PC-9 (cell line): ENCODE data around the gene SRP14. TPM values are rescaled to one million over a fixed set of nuclear protein-coding genes. Genes with fewer than 3 reads are reported as not detected.
"Not testable (repeated sequence)": the region's sequence is repeated elsewhere in the genome, so short reads cannot be mapped to it uniquely, and the experiment has no call there.

Experiments
- BruUV-seq: library from RNA; stranded (reverse); fragments of 400-500 nt; replicated peaks from 2 replicates; lab custom pipeline; 2021; lab: Mats Ljungman, UMichigan
- CTCF ChIA-PET: fragments of 300-600 bp; sonication (Branson Sonifier 250); formaldehyde crosslinking; loops from one replicate; lab custom pipeline; 2022; ENCODE audit warnings: antibody characterized with exemption; lab: Charles Lee
- POLR2A ChIA-PET: fragments of 300-600 bp; sonication (Branson Sonifier 250); formaldehyde crosslinking; loops from one replicate; lab custom pipeline; 2022; ENCODE audit warnings: antibody characterized with exemption; ENCODE audit not compliant: unreplicated experiment; lab: Charles Lee
- DNase-seq, 2 experiments: peaks; one replicate each; pipeline versions ENCODE4 v3.0.0 to v3.0.0-alpha.2; 2015 to 2022; ENCODE audit warnings: mixed read lengths in 1 of 2
- H2AFZ ChIP-seq: fragments of 200-600 bp; sonication (generic); 2 replicates; pipeline ENCODE4 v1.8.1; 2017; ENCODE audit warnings: antibody characterized with exemption
- H3F3A ChIP-seq: fragments of 200-600 bp; sonication (generic); 2 replicates; pipeline ENCODE4 v1.8.1; 2017; ENCODE audit warnings: antibody characterized with exemption, mild to moderate bottlenecking, low read depth; ENCODE audit not compliant: insufficient read depth
- H3K27ac ChIP-seq: fragments of 200-600 bp; sonication (generic); 2 replicates; pipeline ENCODE4 v1.6.1; 2016; ENCODE audit warnings: mixed run types
- H3K27me3 ChIP-seq: fragments of 200-600 bp; sonication (generic); 2 replicates; pipeline ENCODE4 v1.6.1; 2016; ENCODE audit warnings: low read depth, mixed run types; ENCODE audit not compliant: insufficient read depth
- H3K36me3 ChIP-seq: fragments of 200-600 bp; sonication (generic); 2 replicates; pipeline ENCODE4 v1.6.1; 2016; ENCODE audit warnings: low read depth, mixed run types
- H3K4me1 ChIP-seq: fragments of 200-600 bp; sonication (generic); replicated peaks from 2 replicates; pipeline ENCODE4 v1.6.1; 2016; ENCODE audit warnings: mixed run types; ENCODE audit not compliant: insufficient read depth
- H3K4me2 ChIP-seq: fragments of 200-600 bp; sonication (generic); 2 replicates; pipeline ENCODE4 v1.6.1; 2017; ENCODE audit warnings: mixed run types
- H3K4me3 ChIP-seq: fragments of 200-600 bp; sonication (generic); 2 replicates; pipeline ENCODE4 v1.6.1; 2016; ENCODE audit warnings: mixed run types
- H3K79me2 ChIP-seq: fragments of 200-600 bp; sonication (generic); 2 replicates; pipeline ENCODE4 v1.6.1; 2017; ENCODE audit warnings: low read depth, mixed run types
- H3K9me2 ChIP-seq: fragments of 200-600 bp; sonication (generic); 2 replicates; pipeline ENCODE4 v1.8.1; 2017; ENCODE audit warnings: mild to moderate bottlenecking; ENCODE audit not compliant: insufficient read depth
- H3K9me3 ChIP-seq: fragments of 200-600 bp; sonication (generic); 2 replicates; pipeline ENCODE4 v1.8.1; 2016; ENCODE audit warnings: low read depth; ENCODE audit not compliant: insufficient read depth
- H4K20me1 ChIP-seq: fragments of 200-600 bp; sonication (generic); 2 replicates; pipeline ENCODE4 v1.8.1; 2017; ENCODE audit not compliant: insufficient read depth
- EZH2 ChIP-seq: fragments of 200-600 bp; sonication (generic); IDR thresholded peaks from 2 replicates; pipeline ENCODE4 v1.8.0; 2017; ENCODE audit warnings: antibody characterized with exemption, low read depth
- intact Hi-C: fragments of 100-400 bp; cut with micrococcal nuclease; formaldehyde crosslinking; loops from one replicate; pipeline ENCODE4 v1.10.0; 2022; ENCODE audit not compliant: unreplicated experiment
- total RNA-seq: library from RNA; stranded (reverse); gene quantifications from 2 replicates; pipeline ENCODE4 v1.2.3, GENCODE V29; 2021
- TF ChIP-seq, protein P1 (sequence below): fragments of 200-600 bp; sonication (generic); conservative IDR thresholded peaks from 2 replicates; pipeline ENCODE4 v1.6.1; 2017; ENCODE audit warnings: mixed run types, antibody characterized with exemption, mild to moderate bottlenecking, moderate library complexity

Gene SRP14
- total RNA-seq, 1 experiment from 2014 or later = 196 TPM

DNA sequence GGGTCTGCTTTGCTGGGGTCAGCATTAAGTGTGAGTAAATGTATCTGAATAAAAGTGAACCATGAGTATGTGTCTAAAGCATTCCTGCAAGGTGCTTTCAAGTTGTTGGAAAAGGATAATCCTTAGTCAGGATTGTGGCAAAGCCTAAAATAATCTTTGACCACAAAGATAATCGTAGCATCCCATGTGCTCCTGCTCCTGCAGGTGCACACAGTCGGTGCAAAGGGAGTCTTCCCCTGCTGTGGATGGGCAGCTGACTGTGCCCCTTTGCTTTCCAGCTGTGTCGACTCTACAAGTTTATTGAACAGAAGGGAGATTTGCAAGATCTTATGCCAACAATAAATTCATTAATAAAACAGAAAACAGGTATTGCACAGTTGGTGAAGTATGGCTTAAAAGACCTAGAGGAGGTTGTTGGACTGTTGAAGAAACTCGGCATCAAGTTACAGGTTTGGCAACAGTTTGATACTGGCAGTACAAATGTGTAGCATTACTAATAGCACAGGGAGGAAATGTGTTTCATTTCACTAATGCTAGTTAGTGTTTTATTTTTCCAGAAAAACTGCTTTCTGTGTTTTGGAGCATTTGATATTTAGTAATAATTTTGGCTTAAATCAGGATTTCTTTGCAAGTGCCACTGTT lies 22.6 kb downstream of the SRP14 start:
- no peaks in the 10 kb centered on the region; the same call in 1 of the 2 replicates for H3F3A ChIP-seq
- TF ChIP-seq, protein P1, sequence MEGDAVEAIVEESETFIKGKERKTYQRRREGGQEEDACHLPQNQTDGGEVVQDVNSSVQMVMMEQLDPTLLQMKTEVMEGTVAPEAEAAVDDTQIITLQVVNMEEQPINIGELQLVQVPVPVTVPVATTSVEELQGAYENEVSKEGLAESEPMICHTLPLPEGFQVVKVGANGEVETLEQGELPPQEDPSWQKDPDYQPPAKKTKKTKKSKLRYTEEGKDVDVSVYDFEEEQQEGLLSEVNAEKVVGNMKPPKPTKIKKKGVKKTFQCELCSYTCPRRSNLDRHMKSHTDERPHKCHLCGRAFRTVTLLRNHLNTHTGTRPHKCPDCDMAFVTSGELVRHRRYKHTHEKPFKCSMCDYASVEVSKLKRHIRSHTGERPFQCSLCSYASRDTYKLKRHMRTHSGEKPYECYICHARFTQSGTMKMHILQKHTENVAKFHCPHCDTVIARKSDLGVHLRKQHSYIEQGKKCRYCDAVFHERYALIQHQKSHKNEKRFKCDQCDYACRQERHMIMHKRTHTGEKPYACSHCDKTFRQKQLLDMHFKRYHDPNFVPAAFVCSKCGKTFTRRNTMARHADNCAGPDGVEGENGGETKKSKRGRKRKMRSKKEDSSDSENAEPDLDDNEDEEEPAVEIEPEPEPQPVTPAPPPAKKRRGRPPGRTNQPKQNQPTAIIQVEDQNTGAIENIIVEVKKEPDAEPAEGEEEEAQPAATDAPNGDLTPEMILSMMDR = no peak
- TF ChIP-seq EZH2 = no peak
- H2AFZ ChIP-seq = no peak overlapping the region
- BruUV-seq = no TSS peak
- peaks cover 10% of the 10 kb centered on the region; the same call in 1 of the 2 replicates for H3K36me3 ChIP-seq
- ChIA-PET POLR2A (no interaction called here), CTCF (no interaction called here)
- H3K4me2 ChIP-seq = no peak overlapping the region
- no peak overlapping the region for H3K4me3 ChIP-seq
- H3K79me2 ChIP-seq = no peaks in the 10 kb centered on the region
- no peak for DNase-seq
- H3K4me1 ChIP-seq = no peaks in the 10 kb centered on the region
- no peaks in the 10 kb centered on the region for H3K9me3 ChIP-seq
- no peaks in the 10 kb centered on the region for H3K27me3 ChIP-seq
- H3K9me2 ChIP-seq = no peaks in the 10 kb centered on the region
- H3K27ac ChIP-seq = no peak overlapping the region
- intact Hi-C loops = no loop called here
- no peaks in the 10 kb centered on the region for H4K20me1 ChIP-seq

DNA sequence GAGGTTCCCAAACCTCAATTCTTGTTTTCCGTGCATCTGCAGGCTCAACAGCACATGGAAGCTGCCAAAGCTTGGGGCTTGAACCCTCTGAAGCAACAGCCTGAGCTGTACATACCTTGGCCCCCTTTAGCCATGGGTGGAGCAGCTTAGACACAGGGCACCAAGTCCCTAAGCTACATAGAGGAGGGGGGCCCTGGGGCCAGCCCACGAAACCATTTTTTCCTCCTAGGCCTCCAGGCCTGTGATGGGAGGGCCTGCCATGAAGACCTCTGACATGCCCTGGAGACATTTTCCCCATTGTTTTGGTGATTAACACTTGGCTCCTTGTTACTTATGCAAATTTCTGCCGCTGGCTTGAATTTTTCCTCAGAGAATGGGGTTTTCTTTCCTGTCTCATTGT lies 24.6 kb downstream of the SRP14 start:
- H3K9me2 ChIP-seq = no peaks in the 10 kb centered on the region
- H3K4me1 ChIP-seq = no peaks in the 10 kb centered on the region
- no peaks in the 10 kb centered on the region for H3K79me2 ChIP-seq
- no peaks in the 10 kb centered on the region for H3K9me3 ChIP-seq
- H3K27ac ChIP-seq = no peak overlapping the region
- ChIA-PET CTCF (no interaction called here), POLR2A (no interaction called here)
- no peaks in the 10 kb centered on the region for H4K20me1 ChIP-seq
- TF ChIP-seq, protein P1 = no peak
- no peak for TF ChIP-seq EZH2
- no peaks in the 10 kb centered on the region for H3K27me3 ChIP-seq
- no peak for DNase-seq
- no TSS peak for BruUV-seq
- no peak overlapping the region for H3K4me2 ChIP-seq
- H3K4me3 ChIP-seq = no peak overlapping the region
- H3K36me3 ChIP-seq = peaks cover 10% of the 10 kb centered on the region; the same call in 1 of the 2 replicates
- H3F3A ChIP-seq = no peaks in the 10 kb centered on the region; the same call in 1 of the 2 replicates
- no peak overlapping the region for H2AFZ ChIP-seq
- intact Hi-C loops = no loop called here

DNA sequence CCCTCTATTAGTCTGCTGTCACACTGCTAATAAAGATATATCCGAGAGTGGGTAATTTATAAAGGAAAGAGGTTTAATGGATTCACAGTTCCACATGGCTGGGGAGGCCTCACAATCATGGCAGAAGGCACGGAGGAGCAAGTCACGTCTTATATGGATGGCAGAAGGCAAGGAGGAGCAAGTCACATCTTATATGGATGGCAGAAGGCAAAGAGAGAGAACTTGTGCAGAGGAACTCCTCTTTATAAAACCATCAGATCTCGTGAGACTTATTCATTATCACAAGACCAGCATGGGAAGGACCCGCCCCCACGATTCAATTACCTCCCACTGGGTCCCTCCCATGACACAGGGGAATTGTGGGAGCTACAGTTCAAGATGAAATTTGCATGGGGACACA lies 25.6 kb downstream of the SRP14 start:
- intact Hi-C loops = not testable (repeated sequence)

More for the DNA sequence above, 25.6 kb downstream of the SRP14 start:
- H3F3A ChIP-seq, BruUV-seq, POLR2A ChIA-PET, H2AFZ ChIP-seq, H3K9me3 ChIP-seq, H3K27me3 ChIP-seq, H3K9me2 ChIP-seq, H3K27ac ChIP-seq, H3K79me2 ChIP-seq, H4K20me1 ChIP-seq, DNase-seq, H3K4me3 ChIP-seq, H3K4me1 ChIP-seq, H3K4me2 ChIP-seq, CTCF ChIA-PET: not testable (repeated sequence)
- H3K36me3 ChIP-seq = peaks cover 10% of the 10 kb centered on the region; the same call in 1 of the 2 replicates
